ENCODE measurements around the gene RNF17. TPM values are rescaled to one million over a fixed set of nuclear protein-coding genes. Genes with fewer than 3 reads are reported as not detected.

RNF17 gene
- total and polyA plus RNA-seq, 2 donors (not counting 1 experiment from before 2014, with no cell fraction given) = not detected

- Histone ChIP-seq H3K36me3 (ENCODE audit: control insufficient read depth, insufficient read depth, low read length) (no peaks in the 10 kb centered on the region), H3K79me2 (ENCODE audit: control insufficient read depth, insufficient read depth, low read length) (no peaks in the 10 kb centered on the region), H3K4me1 (ENCODE audit: control insufficient read depth, extremely low read depth, insufficient read depth, low read length) (no peaks in the 10 kb centered on the region), H3K9ac (ENCODE audit: insufficient read depth, low read length) (no peak overlapping the region), H2AFZ (ENCODE audit: low read length) (no peak overlapping the region), H3K27ac (ENCODE audit: insufficient read depth, low read length) (no peak overlapping the region), H4K20me1 (ENCODE audit: control insufficient read depth, extremely low read depth, insufficient read depth, low read length) (no peaks in the 10 kb centered on the region), H3K4me2 (ENCODE audit: extremely low read depth, insufficient read depth, low read length) (no peak overlapping the region), H3K9me3 (ENCODE audit: control insufficient read depth, insufficient read depth, low read depth, low read length) (no peaks in the 10 kb centered on the region), H3K27me3 (ENCODE audit: control insufficient read depth, insufficient read depth, low read length) (no peaks in the 10 kb centered on the region), H3K4me3 (replicated peaks in 1 of 4; ENCODE audit: control extremely low read depth in 1 of 4, insufficient read depth in 1 of 4, low read depth in 3 of 4, low read length in 4 of 4) (no peak overlapping the region)
- no peak for TF ChIP-seq EZH2 (IDR thresholded peaks at IDR 0.05; ENCODE audit: low read length, missing control alignments)
- TF ChIP-seq CTCF (conservative IDR thresholded peaks at IDR 0.05 in 1 of 2, IDR thresholded peaks at IDR 0.05 in 1 of 2; ENCODE audit: low read depth in 1 of 2, low read length in 2 of 2) = no peak
- no peak for DNase-seq (ENCODE audit: low read depth in 2 of 2)
Observed at GRCh38 chr13:24866488-24866887, 102.5 kb downstream of the RNF17 start.

- Histone ChIP-seq H3K4me3 (replicated peaks in 1 of 4; ENCODE audit: control extremely low read depth in 1 of 4, insufficient read depth in 1 of 4, low read depth in 3 of 4, low read length in 4 of 4) (no peak overlapping the region), H4K20me1 (ENCODE audit: control insufficient read depth, extremely low read depth, insufficient read depth, low read length) (no peaks in the 10 kb centered on the region), H3K9me3 (ENCODE audit: control insufficient read depth, insufficient read depth, low read depth, low read length) (no peaks in the 10 kb centered on the region), H3K27me3 (ENCODE audit: control insufficient read depth, insufficient read depth, low read length) (no peaks in the 10 kb centered on the region), H3K79me2 (ENCODE audit: control insufficient read depth, insufficient read depth, low read length) (no peaks in the 10 kb centered on the region), H2AFZ (ENCODE audit: low read length) (no peak overlapping the region), H3K36me3 (ENCODE audit: control insufficient read depth, insufficient read depth, low read length) (no peaks in the 10 kb centered on the region), H3K4me2 (ENCODE audit: extremely low read depth, insufficient read depth, low read length) (no peak overlapping the region), H3K4me1 (ENCODE audit: control insufficient read depth, extremely low read depth, insufficient read depth, low read length) (no peaks in the 10 kb centered on the region), H3K9ac (ENCODE audit: insufficient read depth, low read length) (no peak overlapping the region), H3K27ac (ENCODE audit: insufficient read depth, low read length) (no peak overlapping the region)
- TF ChIP-seq CTCF (conservative IDR thresholded peaks at IDR 0.05 in 1 of 2, IDR thresholded peaks at IDR 0.05 in 1 of 2; ENCODE audit: low read depth in 1 of 2, low read length in 2 of 2) = no peak
- no peak for TF ChIP-seq EZH2 (IDR thresholded peaks at IDR 0.05; ENCODE audit: low read length, missing control alignments)
- no peak for DNase-seq (ENCODE audit: low read depth in 2 of 2)
Observed at GRCh38 chr13:24868874-24869273, 104.9 kb downstream of the RNF17 start.

- Histone ChIP-seq H3K4me2 (ENCODE audit: extremely low read depth, insufficient read depth, low read length) (no peak overlapping the region), H3K9ac (ENCODE audit: insufficient read depth, low read length) (no peak overlapping the region), H3K36me3 (ENCODE audit: control insufficient read depth, insufficient read depth, low read length) (no peaks in the 10 kb centered on the region), H3K9me3 (ENCODE audit: control insufficient read depth, insufficient read depth, low read depth, low read length) (no peaks in the 10 kb centered on the region), H3K4me1 (ENCODE audit: control insufficient read depth, extremely low read depth, insufficient read depth, low read length) (no peaks in the 10 kb centered on the region), H3K79me2 (ENCODE audit: control insufficient read depth, insufficient read depth, low read length) (no peaks in the 10 kb centered on the region), H2AFZ (ENCODE audit: low read length) (no peak overlapping the region), H3K27me3 (ENCODE audit: control insufficient read depth, insufficient read depth, low read length) (no peaks in the 10 kb centered on the region), H3K4me3 (replicated peaks in 1 of 4; ENCODE audit: control extremely low read depth in 1 of 4, insufficient read depth in 1 of 4, low read depth in 3 of 4, low read length in 4 of 4) (no peak overlapping the region), H3K27ac (ENCODE audit: insufficient read depth, low read length) (no peak overlapping the region), H4K20me1 (ENCODE audit: control insufficient read depth, extremely low read depth, insufficient read depth, low read length) (no peaks in the 10 kb centered on the region)
- DNase-seq (ENCODE audit: low read depth in 2 of 2) = no peak
- no peak for TF ChIP-seq CTCF (conservative IDR thresholded peaks at IDR 0.05 in 1 of 2, IDR thresholded peaks at IDR 0.05 in 1 of 2; ENCODE audit: low read depth in 1 of 2, low read length in 2 of 2)
- no peak for TF ChIP-seq EZH2 (IDR thresholded peaks at IDR 0.05; ENCODE audit: low read length, missing control alignments)
Observed at GRCh38 chr13:24870380-24870760, 106.4 kb downstream of the RNF17 start.
